Kasumi-1 (cell line): Measurements from ENCODE around the gene KDM5A.
"Not testable (repeated sequence)": the region's sequence is repeated elsewhere in the genome, so short reads cannot be mapped to it uniquely, and the experiment has no call there.

Experiments
- DNase-seq, 2 experiments: peaks; one replicate each; lab custom pipeline; 2025; lab: John Stamatoyannopoulos, UW

The KDM5A gene

DNA sequence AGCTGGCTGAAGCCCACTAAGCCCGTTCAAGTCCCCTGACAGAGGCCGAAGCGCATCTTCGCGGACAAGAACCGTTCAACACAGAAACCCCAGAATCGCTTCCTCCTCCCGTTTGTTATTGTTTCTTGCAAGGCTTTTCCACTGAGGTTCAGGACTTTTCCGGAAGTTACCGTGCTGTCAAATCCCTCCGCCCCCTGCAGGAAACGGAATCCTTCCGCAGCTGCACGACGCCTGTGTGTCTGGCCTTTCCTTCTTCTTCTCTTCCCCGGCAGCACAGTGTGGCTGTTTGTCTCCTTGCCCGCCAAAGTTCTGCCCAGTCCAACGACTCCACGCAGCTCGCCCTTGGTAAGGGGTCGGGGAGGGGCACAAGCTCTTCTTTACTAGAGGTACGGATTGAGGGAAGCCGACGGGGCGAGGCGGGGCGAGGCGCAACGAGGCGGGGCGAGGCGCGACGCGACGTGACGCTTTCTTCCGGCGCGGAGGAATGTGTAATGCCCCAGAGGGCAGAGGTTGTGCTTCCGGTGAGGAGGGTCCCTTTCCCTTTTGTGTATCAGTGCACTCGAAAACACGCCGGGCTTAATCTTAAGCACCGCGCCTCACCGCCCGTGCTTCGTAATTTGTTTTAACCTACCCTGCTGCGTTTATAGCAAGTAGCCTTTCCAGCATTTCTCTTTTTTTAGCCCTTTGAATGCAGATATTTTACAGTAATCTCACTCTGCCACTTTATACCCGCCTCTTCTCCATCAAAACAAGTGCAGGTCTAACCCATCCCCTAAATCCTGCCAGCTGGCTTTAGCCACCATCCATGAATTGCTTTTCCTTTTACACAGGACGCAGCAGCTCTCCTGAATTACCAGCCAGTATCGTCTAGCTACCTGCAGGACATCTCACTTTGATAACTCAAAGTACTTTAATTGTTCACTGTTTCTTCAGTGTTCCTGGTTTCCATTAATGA, at the start of gene KDM5A:
Gene KDM5A, minus strand, starts transcription at position 179 of the 955 bp plus-strand sequence. CDS start 229 bp downstream, outside the sequence.
- no peak for DNase-seq

DNA sequence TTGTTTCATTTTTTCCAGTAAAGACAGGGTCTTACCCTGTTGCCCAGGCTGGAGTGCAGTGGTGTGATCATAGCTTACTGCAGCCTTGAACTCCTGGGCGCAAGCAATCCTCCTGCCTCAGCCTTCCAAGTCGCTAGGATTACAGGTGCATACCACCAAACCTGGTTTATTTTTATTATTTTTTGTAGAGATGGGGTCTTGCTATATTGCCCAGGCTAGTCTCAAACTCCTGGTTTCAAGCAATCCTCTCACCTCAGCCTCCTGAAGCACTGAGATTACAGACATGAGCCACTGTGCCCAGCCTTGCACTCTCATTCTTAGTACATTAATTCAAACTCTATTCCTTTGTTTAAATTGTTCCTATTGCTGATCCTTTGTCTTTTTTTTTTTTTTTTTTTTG, 46.6 kb upstream of the KDM5A start:
- DNase-seq, result not testable (repeated sequence)

DNA sequence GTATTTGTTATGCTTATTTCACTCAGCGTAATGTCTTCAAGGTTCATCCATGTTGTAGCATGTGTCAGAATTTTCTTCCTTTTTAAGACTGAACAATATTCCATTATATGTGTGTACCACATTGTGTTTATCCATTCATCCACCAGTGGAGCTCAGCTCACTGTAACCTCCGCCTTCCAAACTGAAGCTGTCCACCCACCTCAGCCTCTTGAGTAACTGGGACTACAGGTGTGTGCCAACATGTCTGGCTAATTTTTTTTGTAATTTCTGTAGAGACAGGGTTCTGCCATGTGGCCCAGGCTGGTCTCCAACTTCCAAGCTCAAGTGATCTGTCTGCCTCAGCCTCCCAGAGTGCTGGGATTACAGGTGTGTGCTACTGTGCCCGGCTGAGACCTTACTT, 33.4 kb upstream of the KDM5A start:
- DNase-seq, result no peak

DNA sequence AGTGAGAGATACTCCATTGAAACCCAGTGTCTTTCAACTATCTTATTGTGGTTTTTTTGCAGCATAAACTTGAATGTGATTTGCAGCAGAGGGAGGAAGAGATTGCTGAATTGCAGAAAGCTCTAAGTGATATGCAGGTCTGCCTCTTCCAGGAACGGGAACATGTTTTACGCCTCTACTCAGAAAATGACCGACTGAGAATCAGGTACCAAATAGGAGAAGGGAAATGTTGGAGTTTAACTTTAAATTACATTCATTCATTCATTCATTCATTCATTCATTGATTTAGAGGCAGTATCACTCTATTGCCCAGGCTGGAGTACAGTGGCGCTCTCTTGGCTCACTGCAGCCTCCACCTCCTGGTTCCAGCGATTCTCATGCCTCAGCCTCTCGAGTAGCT, 29.3 kb upstream of the KDM5A start:
- no peak for DNase-seq

DNA sequence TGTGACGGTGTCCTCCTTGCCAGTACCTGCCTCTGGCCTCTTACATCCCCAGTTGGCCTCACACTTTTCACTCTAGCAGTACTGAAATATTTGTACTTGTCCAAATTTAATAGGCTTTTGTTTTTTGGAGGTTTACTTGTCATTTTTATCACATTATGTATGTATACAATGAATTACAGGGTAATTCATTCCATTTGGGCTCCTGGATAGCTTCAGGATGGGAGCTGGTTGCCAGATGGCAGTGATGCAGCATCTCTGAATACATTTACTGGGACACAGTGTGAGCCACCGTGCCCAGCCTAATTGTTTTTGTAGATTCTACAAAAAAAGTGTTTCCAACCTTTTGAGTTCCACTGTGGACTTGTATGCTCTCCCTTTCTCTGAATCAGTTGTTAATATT, 25.7 kb upstream of the KDM5A start:
- no peak for DNase-seq

DNA sequence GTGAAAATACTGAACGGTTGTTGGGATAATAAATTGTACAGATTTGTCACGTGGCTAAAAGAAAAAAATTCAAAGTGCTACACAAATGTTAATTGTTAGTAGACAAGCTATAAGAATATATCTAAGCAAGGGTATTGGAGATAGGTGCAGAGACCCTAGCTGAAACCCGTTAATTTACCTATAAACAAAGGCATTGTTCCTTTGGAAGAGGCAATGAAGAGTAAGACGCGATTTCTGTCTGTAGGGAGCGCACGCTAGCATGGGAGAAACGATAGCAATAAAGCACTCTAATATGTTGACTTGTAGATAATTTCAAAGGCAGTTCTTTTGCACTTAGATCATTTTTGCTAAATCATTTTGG, 12.9 kb upstream of the KDM5A start:
- DNase-seq, result no peak

DNA sequence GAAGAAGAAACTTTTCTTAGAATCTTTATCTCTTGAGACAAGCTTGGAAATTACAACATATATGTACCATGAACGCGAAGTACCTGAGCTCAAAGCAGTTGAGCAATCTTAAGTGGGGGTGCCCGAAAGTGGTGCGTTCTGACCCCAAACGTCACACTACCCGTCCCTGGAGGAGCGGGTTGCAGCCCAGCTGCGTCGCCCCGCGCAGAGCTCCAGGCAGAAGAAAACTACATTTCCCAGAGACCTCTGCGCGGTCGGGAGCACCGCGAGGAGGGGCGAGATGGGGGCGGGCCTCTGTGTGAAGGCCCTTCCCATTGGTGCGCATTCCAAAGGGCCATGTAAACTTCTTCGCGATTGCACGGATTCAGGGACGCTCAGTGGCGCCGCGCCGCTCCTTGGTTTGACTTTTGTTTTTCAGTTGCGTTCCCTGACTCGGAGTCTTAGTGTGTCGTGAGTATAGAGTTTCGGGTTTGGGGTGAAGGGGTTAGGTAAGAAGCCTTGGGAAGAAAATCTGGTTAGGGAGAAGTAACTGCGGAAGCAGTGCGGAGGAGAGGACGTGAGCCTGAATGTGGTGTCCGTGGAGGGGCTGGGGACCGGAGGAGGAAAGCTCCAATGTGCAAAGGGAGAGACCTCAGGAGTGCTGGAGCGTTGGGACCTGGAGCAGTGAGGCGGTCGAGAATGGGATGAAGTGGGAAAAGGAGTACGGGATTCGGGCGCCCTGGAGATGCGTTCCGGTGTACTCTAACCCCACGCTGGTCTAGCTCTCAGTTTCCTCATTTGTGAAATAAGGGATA, 12.3 kb upstream of the KDM5A start, which contains the start of gene CCDC77:
Gene CCDC77, plus strand, starts transcription at position 410 of the 794 bp plus-strand sequence. CDS start 7,740 bp downstream, outside the sequence.
- DNase-seq, result no peak

DNA sequence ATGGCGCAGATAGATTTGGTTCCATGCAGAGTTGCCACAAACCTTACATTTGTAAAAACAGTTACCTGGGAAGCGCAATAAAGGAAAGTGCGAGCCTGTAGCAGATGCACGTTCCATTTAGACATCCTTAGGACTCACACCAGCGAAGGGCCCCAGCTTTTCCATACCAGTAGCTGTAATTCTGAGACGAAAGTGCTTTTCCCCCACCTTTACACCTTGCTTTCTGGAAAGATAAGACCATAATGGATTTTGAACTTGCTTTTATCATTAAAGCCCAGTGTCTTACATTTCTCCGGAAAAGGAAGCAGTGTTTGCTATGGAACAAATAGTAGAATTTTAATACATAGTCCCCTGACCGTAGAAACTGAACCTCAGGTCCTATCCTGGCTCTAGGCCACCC, 11.7 kb upstream of the KDM5A start:
- DNase-seq, result no peak

DNA sequence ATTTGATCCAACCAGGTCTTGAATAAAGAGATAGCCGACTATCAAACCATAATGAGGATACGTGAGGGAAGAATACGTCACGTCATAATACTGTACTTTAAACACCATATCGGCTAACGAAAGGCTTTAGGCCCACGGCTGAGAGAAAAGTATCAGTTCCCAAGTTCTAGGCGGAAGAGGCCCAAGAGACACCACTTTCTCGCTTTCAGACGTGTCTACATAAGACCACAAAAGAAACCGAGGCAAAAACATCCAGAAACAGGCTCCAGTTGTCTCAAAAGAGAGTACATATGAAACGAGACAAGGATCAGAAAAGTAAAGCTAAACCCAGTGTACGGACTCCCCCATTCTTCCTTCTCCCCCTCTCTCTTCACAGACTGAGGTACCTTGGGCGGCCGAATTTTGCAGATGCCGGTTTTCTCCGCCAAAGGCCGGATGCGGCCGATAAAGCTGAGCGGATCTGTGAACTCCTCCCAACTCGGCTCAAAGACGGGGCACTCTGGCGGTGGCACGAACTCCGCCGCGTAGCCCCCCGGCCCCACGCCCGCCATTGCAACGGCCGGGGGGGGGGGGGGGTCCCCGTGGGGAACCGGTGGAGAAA, 479 bp downstream of the KDM5A start:
- DNase-seq, result no peak

DNA sequence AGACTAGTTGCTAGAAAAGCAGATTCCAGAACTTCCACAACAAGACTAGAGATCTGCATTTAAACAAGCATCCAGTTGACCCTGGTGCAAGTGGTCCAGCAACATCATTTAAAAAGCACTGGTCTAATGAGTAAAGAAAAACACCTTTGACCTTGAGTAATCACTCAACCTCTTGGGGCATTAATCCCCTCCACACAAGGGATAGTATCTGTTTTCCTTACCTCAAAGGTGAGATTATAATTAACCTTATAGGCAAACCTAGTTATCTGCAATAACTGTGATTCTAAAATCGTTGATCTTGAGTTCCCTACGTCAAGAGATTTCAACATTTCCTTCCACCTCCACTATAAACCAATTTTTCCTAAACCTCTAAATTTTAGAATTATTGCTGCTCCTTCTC, 1.1 kb downstream of the KDM5A start:
- DNase-seq, result no peak

DNA sequence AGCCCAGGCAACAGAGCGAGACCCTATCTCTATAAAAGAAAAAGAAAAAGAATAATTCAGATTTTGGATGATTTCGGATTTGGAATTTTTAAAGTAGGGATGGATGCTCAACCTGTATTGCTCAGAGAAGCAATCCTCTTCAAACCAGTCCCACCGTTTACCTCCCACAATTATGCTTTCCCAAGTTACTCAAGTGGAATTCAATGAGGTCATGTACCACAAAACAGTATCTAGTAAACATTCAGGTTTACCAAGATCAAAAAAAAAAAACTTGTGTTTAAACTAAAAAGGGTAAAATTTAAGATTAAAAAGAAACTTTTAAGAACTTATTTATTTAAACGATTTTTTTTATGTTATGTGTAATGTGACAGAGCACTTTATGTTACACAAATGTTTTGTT, 2.5 kb downstream of the KDM5A start:
- no peak for DNase-seq

DNA sequence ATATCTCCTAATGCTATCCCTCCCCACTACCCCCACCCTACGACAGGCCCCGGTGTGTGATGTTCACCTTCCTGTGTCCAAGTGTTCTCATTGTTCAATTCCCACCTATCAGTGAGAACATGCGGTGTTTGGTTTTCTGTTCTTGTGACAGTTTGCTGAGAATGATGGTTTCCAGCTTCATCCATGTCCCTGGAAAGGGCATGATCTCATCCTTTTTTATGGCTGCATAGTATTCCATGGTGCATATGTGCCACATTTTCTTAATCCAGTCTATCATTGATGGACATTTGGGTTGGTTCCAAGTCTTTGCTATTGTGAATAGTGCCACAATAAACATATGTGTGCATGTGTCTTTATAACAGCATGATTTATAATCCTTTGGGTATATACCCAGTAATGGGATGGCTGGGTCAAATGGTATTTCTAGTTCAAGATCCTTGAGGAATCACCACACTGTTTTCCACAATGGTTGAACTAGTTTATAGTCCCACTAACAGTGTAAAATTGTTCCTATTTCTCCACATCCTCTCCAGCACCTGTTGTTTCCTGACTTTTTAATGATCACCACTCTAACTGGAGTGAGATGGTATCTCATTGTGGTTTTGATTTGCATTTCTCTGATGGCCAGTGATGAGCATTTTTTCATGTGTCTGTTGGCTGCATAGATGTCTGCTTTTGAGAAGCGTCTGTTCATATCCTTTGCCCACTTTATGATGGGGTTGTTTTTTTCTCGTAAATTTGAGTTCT, 18.2 kb downstream of the KDM5A start:
- DNase-seq, result not testable (repeated sequence)

DNA sequence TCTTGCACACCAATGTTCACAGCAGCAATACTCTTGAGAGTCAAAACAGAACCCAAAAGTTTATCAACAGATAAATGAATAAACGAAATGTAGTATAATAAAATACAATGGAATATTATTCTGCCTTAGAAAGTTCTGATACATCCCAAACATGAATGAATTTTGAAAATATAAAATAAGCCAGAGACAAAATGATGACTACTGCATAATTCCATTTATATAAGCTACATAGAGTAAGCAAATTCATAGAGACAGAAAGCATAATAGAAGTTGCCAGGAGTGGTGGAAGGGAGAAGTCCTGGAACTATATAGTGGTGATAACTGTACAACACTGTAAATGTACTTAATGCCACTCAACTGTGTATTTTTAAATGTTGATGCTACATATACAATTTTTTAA, 21.1 kb downstream of the KDM5A start:
- DNase-seq, result no peak

DNA sequence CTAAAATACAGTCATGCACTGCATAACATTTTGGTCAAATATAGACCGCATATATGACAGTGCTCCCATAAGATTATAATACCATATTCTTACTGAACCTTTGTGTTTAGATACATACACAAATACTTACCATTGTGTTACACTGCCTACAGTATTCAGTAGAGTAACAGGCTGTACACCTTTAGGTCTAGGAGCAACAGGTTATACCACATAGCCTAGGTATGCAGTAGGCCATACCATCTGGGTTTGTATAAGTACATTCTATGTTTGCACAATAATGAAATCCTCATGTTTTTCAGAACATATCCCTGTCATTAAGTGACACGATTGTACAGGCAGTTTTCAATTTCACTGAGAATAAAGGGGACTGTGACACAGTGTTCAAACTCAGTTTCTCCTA, 22.3 kb downstream of the KDM5A start:
- no peak for DNase-seq

DNA sequence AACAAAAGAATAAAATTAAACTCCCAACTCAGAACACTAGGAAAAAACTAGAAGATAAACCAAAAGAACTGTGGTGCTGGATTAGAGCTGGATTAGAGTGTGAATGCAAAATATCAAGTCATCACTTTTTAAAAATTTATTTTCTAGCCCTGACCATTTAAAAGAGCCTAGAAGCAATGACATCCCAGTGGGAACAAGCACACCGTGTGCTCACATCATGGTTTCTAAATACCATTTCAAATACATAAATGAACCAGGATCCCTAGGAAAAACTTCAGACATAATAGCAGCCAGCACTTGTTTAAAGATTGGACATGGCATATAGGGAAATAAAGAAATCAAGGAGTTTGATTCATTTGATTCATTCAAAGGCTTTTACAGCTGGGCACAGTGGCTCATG, 30.0 kb downstream of the KDM5A start:
- DNase-seq, result no peak

DNA sequence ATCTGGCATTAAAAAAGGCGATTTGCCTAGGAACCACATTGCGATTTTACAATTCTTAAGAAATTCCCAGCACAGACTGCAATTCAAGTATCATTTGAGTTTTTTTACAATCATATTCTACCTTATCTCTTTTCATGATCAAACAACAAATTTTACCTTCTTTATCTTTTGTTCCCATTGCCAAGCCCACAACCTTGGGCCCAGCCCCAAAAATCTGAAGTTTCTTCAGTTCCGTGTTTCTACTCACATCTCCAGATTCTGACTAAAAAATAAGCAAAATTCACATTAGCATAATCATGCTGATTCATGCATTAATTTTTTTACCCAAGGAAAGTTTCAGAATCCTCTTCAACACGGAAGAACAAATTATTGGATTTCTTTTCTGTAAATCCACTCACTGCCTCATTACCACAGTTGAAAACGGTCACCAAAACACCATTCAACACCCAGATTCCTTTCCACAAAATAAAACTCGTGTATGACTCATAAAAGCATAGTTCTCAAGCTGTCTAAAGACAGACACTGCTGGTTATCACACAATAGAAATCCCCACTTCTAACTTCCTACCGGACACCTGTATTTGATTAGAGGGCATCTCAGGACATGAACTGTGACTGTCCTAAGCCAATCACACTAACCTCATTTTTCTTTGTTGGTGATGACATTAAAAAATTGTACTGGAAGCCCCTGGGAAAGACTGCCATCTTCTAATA, 32.7 kb downstream of the KDM5A start:
- no peak for DNase-seq

DNA sequence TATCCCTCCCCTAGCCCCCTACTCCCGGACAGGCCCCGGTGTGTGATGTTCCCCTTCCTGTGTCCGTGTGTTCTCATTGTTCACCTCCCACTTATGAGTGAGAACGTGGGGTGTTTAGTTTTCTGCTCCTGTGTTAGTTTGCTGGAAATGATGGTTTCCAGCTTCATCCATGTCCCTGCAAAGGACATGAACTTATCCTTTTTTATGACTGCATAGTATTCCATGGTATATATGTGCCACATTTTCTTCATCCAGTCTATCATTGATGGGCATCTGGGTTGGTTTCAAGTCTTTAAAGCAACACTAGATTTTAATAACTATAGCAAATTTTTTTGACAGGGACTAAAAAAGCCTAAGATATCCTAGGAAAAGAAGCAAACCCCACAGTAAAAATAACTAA, 37.9 kb downstream of the KDM5A start:
- not testable (repeated sequence) for DNase-seq

DNA sequence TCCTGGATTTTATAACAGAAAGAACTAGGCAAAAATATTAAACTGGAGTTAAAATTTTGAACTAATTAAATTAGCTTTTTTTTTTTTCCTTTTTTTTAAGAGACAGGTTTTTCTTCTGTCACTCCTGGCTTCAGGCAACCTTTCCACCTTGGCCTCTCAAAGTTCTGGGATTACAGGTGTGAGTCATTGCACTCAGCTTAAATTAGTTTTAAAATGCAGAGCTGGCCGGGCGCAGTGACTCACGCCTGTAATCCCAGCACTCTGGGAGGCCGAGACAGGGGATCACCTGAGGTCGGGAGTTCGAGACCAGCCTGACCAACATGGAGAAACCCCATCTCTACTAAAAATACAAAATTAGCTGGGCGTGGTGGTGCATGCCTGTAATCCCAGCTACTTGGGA, 39.5 kb downstream of the KDM5A start:
- not testable (repeated sequence) for DNase-seq

DNA sequence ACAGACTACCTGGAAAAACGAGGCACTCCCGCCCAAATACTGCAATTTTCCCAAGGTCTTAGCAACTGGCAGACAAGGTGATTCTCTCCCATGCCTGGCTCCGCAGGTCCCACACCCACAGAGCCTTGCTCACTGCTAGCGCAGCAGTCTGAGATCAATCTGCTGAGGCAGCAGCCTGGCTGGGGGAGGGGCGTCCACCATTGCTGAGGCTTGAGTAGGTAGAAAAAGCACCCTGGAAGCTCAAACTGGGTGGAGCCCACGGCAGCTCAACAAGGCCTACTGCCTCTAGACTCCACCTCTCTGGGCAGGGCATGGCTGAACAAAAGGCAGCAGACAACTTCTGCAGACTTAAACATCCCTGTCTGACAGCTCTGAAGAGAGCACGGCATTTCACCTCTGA, 46.1 kb downstream of the KDM5A start:
- not testable (repeated sequence) for DNase-seq

DNA sequence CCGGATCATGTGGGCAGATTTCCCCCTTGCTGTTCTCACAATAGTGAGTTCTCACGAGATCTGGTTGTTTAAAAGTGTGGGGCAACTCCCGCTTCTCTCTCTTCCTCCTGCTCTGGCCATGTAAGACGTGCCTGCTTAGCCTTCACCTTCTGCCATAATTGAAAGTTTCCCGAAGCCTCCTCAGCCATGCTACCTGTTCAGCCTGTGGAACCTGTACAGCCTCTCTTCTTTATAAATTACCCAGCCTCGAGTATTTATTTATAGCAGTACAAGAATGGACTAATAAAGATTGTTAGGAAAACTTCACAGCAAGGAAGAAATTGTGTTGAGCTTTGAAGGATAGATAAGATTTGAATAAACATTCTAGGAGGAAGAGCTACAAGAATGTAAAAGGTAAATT, 52.1 kb downstream of the KDM5A start:
- DNase-seq, result no peak

DNA sequence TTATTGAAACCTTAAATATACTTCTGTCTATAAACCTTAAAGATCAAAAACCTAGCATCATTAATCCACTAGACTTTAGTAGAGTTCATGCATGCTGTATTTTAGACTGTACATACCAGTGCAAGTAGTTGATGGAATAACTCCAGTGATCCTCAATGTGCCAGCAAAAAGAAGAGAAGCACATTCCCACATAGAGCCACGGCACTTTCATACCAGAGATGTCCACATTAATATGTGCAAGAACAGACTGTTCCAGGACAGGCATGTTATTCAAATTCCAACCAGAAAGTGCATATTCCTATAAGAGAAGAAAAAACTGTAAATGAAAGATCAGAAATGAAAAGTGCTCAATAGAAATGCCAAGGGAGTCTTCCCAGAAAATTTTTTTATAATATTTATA, 55.0 kb downstream of the KDM5A start:
- DNase-seq, result no peak
